ENCODE results near the gene KRABD2.
"Not testable (repeated sequence)": the region's sequence is repeated elsewhere in the genome, so short reads cannot be mapped to it uniquely, and the experiment has no call there.

Gene KRABD2

GRCh38 chr17:8360751-8361150 lies 15.8 kb downstream of the KRABD2 start:
- no peak for DNase-seq (ENCODE audit: low read depth in 3 of 3)

- no peak for DNase-seq (ENCODE audit: low read depth in 3 of 3)
These were observed 16.2 kb downstream of the KRABD2 start for GRCh38 chr17:8360260-8360659.

GRCh38 chr17:8359769-8360168 lies 16.7 kb downstream of the KRABD2 start:
- DNase-seq (ENCODE audit: low read depth in 3 of 3), result no peak

- no peak for DNase-seq (ENCODE audit: low read depth in 3 of 3)
These were observed 18.6 kb downstream of the KRABD2 start for GRCh38 chr17:8357910-8358309.

- DNase-seq (ENCODE audit: low read depth in 3 of 3), result no peak
These were observed 22.3 kb downstream of the KRABD2 start for GRCh38 chr17:8354236-8354635.

GRCh38 chr17:8353736-8354135 lies 22.8 kb downstream of the KRABD2 start:
- no peak for DNase-seq (ENCODE audit: low read depth in 3 of 3)

- no peak for DNase-seq (ENCODE audit: low read depth in 3 of 3)
These were observed 26.2 kb downstream of the KRABD2 start for GRCh38 chr17:8350339-8350738.

GRCh38 chr17:8347001-8347400 lies 29.5 kb downstream of the KRABD2 start:
- not testable (repeated sequence) for DNase-seq (ENCODE audit: low read depth in 3 of 3)

GRCh38 chr17:8345951-8346665 lies 30.4 kb downstream of the KRABD2 start:
- DNase-seq (ENCODE audit: low read depth in 3 of 3), result no peak

GRCh38 chr17:8345052-8345690 lies 31.3 kb downstream of the KRABD2 start:
- no peak for DNase-seq (ENCODE audit: low read depth in 3 of 3)

- DNase-seq (ENCODE audit: low read depth in 3 of 3), result no peak
These were observed 35.0 kb downstream of the KRABD2 start for GRCh38 chr17:8341456-8341855.

- DNase-seq (ENCODE audit: low read depth in 3 of 3), result no peak
These were observed 37.0 kb downstream of the KRABD2 start, which contains the start of gene ODF4 for GRCh38 chr17:8339540-8339939. Gene ODF4 (plus strand): TSS chr17:8339840. CDS start chr17:8340052, 212 bp downstream.

- DNase-seq (ENCODE audit: low read depth in 3 of 3), result no peak
These were observed 37.8 kb downstream of the KRABD2 start for GRCh38 chr17:8338753-8339140.

GRCh38 chr17:8337802-8338752 lies 38.4 kb downstream of the KRABD2 start:
- DNase-seq (ENCODE audit: low read depth in 3 of 3), result no peak

- DNase-seq (ENCODE audit: low read depth in 3 of 3), result no peak
These were observed 43.2 kb downstream of the KRABD2 start for GRCh38 chr17:8333281-8333680.

GRCh38 chr17:8332688-8333087 lies 43.8 kb downstream of the KRABD2 start:
- no peak for DNase-seq (ENCODE audit: low read depth in 3 of 3)

- DNase-seq (ENCODE audit: low read depth in 3 of 3), result no peak
These were observed 44.4 kb downstream of the KRABD2 start for GRCh38 chr17:8332128-8332527.

- DNase-seq (ENCODE audit: low read depth in 3 of 3), result no peak
These were observed 49.2 kb downstream of the KRABD2 start for GRCh38 chr17:8327303-8327649.

Data from stimulated activated CD4-positive, alpha-beta T cell treated with anti-CD3 and anti-CD28 coated beads, TNF-alpha, amount 100 ng/mL, for 4 hours (primary cell).